RPMI7951 (cell line): ENCODE data around the gene GPR180. TPM values are rescaled to one million over a fixed set of nuclear protein-coding genes. Genes with fewer than 3 reads are reported as not detected.

Experiments used
- DNase-seq: peaks from one replicate; pipeline ENCODE4 v3.0.0-alpha.2; 2012; ENCODE audit warnings: low read depth
- total RNA-seq: library from RNA; depleted of rRNA; stranded (reverse); fragments of >200 nt; shearing (Covaris generic); gene quantifications from 2 replicates; pipeline ENCODE4 v1.2.3, GENCODE V29; 2014; rRNA removed

GPR180 gene
- total RNA-seq: 11.1 and 13.5 TPM in 2 replicates

GRCh38 chr13:94601446-94602431 is at the start of gene GPR180:
Gene GPR180 (plus strand): TSS chr13:94601857. CDS start chr13:94601928, 71 bp downstream.
- peak; percentile 99 for DNase-seq

- no peak for DNase-seq
Observed at GRCh38 chr13:94552095-94552494, 49.6 kb upstream of the GPR180 start.

GRCh38 chr13:94553766-94554165 is 47.9 kb upstream of the GPR180 start:
- no peak for DNase-seq

GRCh38 chr13:94556041-94556440 is 45.6 kb upstream of the GPR180 start:
- no peak for DNase-seq

GRCh38 chr13:94556621-94557020 is 45.0 kb upstream of the GPR180 start:
- DNase-seq: no peak

- peak; percentile 4 for DNase-seq
Observed at GRCh38 chr13:94557684-94558235, 43.9 kb upstream of the GPR180 start.

GRCh38 chr13:94558716-94559115 is 42.9 kb upstream of the GPR180 start:
- no peak for DNase-seq

GRCh38 chr13:94559222-94559795 is 42.3 kb upstream of the GPR180 start:
- DNase-seq: no peak

- DNase-seq: no peak
Observed at GRCh38 chr13:94560116-94560515, 41.5 kb upstream of the GPR180 start.

GRCh38 chr13:94561126-94561525 is 40.5 kb upstream of the GPR180 start:
- DNase-seq: no peak

- no peak for DNase-seq
Observed at GRCh38 chr13:94567581-94567980, 34.1 kb upstream of the GPR180 start.

- DNase-seq: no peak
Observed at GRCh38 chr13:94568443-94568842, 33.2 kb upstream of the GPR180 start.

GRCh38 chr13:94569615-94570014 is 32.0 kb upstream of the GPR180 start:
- DNase-seq: no peak

- DNase-seq: no peak
Observed at GRCh38 chr13:94579063-94579462, 22.6 kb upstream of the GPR180 start.

- DNase-seq: no peak
Observed at GRCh38 chr13:94583926-94584325, 17.7 kb upstream of the GPR180 start.

GRCh38 chr13:94585543-94586101 is 16.0 kb upstream of the GPR180 start:
- DNase-seq: no peak

- DNase-seq: peak; percentile 7
Observed at GRCh38 chr13:94586371-94586770, 15.3 kb upstream of the GPR180 start.

GRCh38 chr13:94588541-94588940 is 13.1 kb upstream of the GPR180 start:
- DNase-seq: no peak

- no peak for DNase-seq
Observed at GRCh38 chr13:94590744-94591143, 10.9 kb upstream of the GPR180 start.

GRCh38 chr13:94595001-94595949 is 6.4 kb upstream of the GPR180 start:
- peak; percentile 21 for DNase-seq

GRCh38 chr13:94595950-94596574 is 5.6 kb upstream of the GPR180 start, which contains the start of gene TGDS:
Gene TGDS (minus strand): TSS chr13:94596152. CDS start chr13:94596136, 16 bp downstream.
- peak; percentile 90 for DNase-seq
